K562 (cell line): ENCODE measurements around the gene SHB. TPM values are rescaled to one million over a fixed set of nuclear protein-coding genes. Genes with fewer than 3 reads are reported as not detected.
A peak's percentile ranks its signal among the peaks of the same experiment; 100 is the strongest.

ENCODE experiments used
- BCOR ChIP-seq: fragments of 450-650 bp; IDR thresholded peaks from 2 replicates; pipeline ENCODE4 v1.6.1; 2016
- CBX3 ChIP-seq, 2 experiments: IDR thresholded peaks; 1 replicate in 1 of 2; 2 replicates in 1 of 2; pipeline ENCODE4 v1.6.1; 2012; ENCODE audit warnings: inconsistent platforms in 2 of 2, low read length in 2 of 2, borderline replicate concordance in 1 of 2, control low read depth in 1 of 2
- ELF2 ChIP-seq: fragments of 250-450 bp; sonication (Bioruptor Pico); IDR thresholded peaks from 2 replicates; pipeline ENCODE4 v1.5.0; 2021; ENCODE audit warnings: mild to moderate bottlenecking
- FOSL1 ChIP-seq: fragments of 200-800 bp; sonication (Bioruptor generic); conservative IDR thresholded peaks from 2 replicates; pipeline ENCODE4 v1.6.1; 2016; ENCODE audit warnings: missing genetic modification characterization, missing compliant biosample characterization
- FOXK2 ChIP-seq, 2 experiments: fragments of 450-650 bp; IDR thresholded peaks in 1 of 2; conservative IDR thresholded peaks in 1 of 2; 2 replicates each; pipeline ENCODE4 v1.6.1; 2016; ENCODE audit warnings: low read depth in 2 of 2, mild to moderate bottlenecking in 1 of 2
- MTA2 ChIP-seq: fragments of 450-650 bp; IDR thresholded peaks from 2 replicates; pipeline ENCODE4 v1.6.1; 2016; ENCODE audit warnings: low read depth
- TBL1XR1 ChIP-seq, 2 experiments: IDR thresholded peaks; 2 replicates each; pipeline ENCODE4 v1.6.1; 2012; ENCODE audit warnings: improper control_type of control experiment in 2 of 2, low read length in 2 of 2, mild to moderate bottlenecking in 1 of 2
- ZEB2 ChIP-seq: fragments of 450-650 bp; IDR thresholded peaks from 2 replicates; pipeline ENCODE4 v1.6.1; 2016
- ZFX ChIP-seq: sonication (generic); formaldehyde crosslinking; IDR thresholded peaks from 2 replicates; pipeline ENCODE4 v1.8.0; 2022; ENCODE audit warnings: mild to moderate bottlenecking, missing genetic modification reagents, moderate library complexity
- ZNF830 ChIP-seq: fragments of 250-450 bp; sonication (Bioruptor Pico); IDR thresholded peaks from 2 replicates; pipeline ENCODE4 v1.5.0; 2021; ENCODE audit warnings: mild to moderate bottlenecking
- polyA plus RNA-seq, 8 experiments: library from polyadenylated mRNA; depleted of rRNA in 4 of 8; stranded (reverse) in 5 of 8; unstranded in 3 of 8; fragments of >200 nt; fragmentation: Nextera tagmentation in 2 of 8; fragmentation: Illumina TruSeq in 1 of 8; extraction: Ambion mirVana in 2 of 8; extraction: Trizol in 1 of 8; gene quantifications; 2 replicates each; pipeline versions ENCODE4 v1.2.1 to v1.2.3, GENCODE V29; 2011 to 2014; ENCODE audit warnings: inconsistent platforms in 1 of 8, missing spikeins in 1 of 8
- total RNA-seq, 7 experiments: library from RNA; depleted of rRNA in 6 of 7; stranded (reverse); fragments of >200 nt in 6 of 7; fragmentation: Illumina TruSeq in 2 of 7; extraction: Trizol in 2 of 7; gene quantifications; 2 replicates each; pipeline versions ENCODE4 v1.2.1 to v1.2.3, GENCODE V29; 2011 to 2021; ENCODE audit warnings: low replicate concordance in 1 of 7
- TF ChIP-seq, protein P1 (sequence below): fragments of 200-800 bp; sonication (Bioruptor generic); IDR thresholded peaks from 2 replicates; pipeline ENCODE4 v1.6.1; 2016; ENCODE audit warnings: missing genetic modification characterization, missing compliant biosample characterization
- TF ChIP-seq, protein P2 (sequence below): fragments of 450-650 bp; IDR thresholded peaks from 2 replicates; pipeline ENCODE4 v1.6.1; 2014; ENCODE audit warnings: low read depth, mild to moderate bottlenecking, moderate library complexity, borderline replicate concordance
- TF ChIP-seq, protein P3 (sequence below): sonication (generic); formaldehyde crosslinking; IDR thresholded peaks from 2 replicates; pipeline ENCODE4 v1.8.0; 2022; ENCODE audit warnings: mild to moderate bottlenecking, missing genetic modification reagents
- TF ChIP-seq, protein P4 (sequence below), 3 experiments: fragments of 200-800 bp in 1 of 3; fragments of 250-450 bp in 1 of 3; fragments of 450-650 bp in 1 of 3; sonication (Bioruptor Pico) in 1 of 3; sonication (Bioruptor generic) in 1 of 3; formaldehyde crosslinking in 1 of 3; IDR thresholded peaks; 2 replicates each; pipeline versions ENCODE4 v1.6.1 to v1.8.0; 2016 to 2022; ENCODE audit warnings: mild to moderate bottlenecking in 2 of 3, missing genetic modification characterization in 2 of 3, missing compliant biosample characterization in 1 of 3, moderate library complexity in 1 of 3

Gene SHB
- total and polyA plus RNA-seq, 9 of the 15 experiments (the other 6 are each of a cell fraction or from before 2014, with no cell fraction given), result 0.78 to 16.0 (median 5.3) TPM

DNA sequence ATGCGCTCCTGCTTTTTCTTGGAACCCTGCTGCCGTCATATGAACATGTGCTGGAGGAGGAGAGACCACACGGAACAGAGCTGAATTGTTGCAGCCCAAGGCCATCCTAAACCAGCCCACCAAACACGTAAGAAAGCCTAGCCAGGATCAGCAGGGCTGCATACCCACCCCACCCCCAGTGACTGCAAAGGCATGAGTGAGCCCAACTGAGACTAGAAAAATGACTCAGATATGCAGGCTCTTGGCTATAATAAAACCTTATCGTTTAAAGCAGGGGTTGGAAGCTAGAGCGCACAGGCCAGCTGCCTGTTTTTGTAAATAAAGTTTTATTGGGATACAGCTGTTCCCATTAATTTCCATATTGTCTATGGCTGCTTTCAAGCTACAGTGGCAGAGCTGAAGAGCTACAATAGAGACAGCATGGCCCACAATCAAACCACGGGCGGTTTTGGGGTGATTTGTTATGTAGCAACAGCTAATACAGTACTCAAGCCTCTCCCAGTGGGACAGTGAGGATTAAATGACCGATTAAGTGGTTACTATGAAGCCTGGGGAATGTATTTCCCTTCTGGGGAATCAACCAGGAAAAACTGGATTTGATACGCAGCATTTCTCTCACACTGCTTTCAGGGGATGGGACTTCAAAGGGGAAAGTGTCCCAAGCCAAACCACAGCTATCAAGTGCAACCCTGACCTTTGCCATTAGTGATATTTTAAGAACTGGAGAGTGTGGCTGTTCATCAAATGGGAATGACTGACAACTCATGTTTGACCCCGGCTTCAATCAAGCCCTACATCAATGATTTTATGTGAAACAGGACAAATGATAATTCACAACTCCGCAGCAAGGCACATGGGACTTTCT lies 6.3 kb downstream of the SHB start (continued):
- TF ChIP-seq, protein P1, sequence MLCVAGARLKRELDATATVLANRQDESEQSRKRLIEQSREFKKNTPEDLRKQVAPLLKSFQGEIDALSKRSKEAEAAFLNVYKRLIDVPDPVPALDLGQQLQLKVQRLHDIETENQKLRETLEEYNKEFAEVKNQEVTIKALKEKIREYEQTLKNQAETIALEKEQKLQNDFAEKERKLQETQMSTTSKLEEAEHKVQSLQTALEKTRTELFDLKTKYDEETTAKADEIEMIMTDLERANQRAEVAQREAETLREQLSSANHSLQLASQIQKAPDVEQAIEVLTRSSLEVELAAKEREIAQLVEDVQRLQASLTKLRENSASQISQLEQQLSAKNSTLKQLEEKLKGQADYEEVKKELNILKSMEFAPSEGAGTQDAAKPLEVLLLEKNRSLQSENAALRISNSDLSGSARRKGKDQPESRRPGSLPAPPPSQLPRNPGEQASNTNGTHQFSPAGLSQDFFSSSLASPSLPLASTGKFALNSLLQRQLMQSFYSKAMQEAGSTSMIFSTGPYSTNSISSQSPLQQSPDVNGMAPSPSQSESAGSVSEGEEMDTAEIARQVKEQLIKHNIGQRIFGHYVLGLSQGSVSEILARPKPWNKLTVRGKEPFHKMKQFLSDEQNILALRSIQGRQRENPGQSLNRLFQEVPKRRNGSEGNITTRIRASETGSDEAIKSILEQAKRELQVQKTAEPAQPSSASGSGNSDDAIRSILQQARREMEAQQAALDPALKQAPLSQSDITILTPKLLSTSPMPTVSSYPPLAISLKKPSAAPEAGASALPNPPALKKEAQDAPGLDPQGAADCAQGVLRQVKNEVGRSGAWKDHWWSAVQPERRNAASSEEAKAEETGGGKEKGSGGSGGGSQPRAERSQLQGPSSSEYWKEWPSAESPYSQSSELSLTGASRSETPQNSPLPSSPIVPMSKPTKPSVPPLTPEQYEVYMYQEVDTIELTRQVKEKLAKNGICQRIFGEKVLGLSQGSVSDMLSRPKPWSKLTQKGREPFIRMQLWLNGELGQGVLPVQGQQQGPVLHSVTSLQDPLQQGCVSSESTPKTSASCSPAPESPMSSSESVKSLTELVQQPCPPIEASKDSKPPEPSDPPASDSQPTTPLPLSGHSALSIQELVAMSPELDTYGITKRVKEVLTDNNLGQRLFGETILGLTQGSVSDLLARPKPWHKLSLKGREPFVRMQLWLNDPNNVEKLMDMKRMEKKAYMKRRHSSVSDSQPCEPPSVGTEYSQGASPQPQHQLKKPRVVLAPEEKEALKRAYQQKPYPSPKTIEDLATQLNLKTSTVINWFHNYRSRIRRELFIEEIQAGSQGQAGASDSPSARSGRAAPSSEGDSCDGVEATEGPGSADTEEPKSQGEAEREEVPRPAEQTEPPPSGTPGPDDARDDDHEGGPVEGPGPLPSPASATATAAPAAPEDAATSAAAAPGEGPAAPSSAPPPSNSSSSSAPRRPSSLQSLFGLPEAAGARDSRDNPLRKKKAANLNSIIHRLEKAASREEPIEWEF (CRISPR knock-in tag), result peak; percentile 57; the same call in 1 of the 2 replicates
- TF ChIP-seq ZEB2 (no peak), ZNF830 (CRISPR knock-in tag) (no peak), CBX3 (IDR thresholded peaks at IDR 0.05; ENCODE audit: borderline replicate concordance in 1 of 2, low read length in 2 of 2) (no peak), ELF2 (CRISPR knock-in tag) (no peak), TBL1XR1 (IDR thresholded peaks at IDR 0.05; ENCODE audit: low read length in 2 of 2) (0 out of 4 replicates have a peak, but pooled peaks of 1 of the 2 experiments have one; percentile 54), FOSL1 (tag) (peak; percentile 89), FOXK2 (conservative IDR thresholded peaks at IDR 0.05 in 1 of 2, IDR thresholded peaks at IDR 0.05 in 1 of 2; ENCODE audit: low read depth in 2 of 2) (peak in 1 of 2 experiments; percentile 41; a peak in 1 of 4 replicates), BCOR (0 out of 2 replicates have a peak, but pooled peaks have one; percentile 6), ZFX (CRISPR knock-in tag) (peak; percentile 24; the same call in 1 of the 2 replicates), MTA2 (peak; percentile 56)
- TF ChIP-seq, protein P2, sequence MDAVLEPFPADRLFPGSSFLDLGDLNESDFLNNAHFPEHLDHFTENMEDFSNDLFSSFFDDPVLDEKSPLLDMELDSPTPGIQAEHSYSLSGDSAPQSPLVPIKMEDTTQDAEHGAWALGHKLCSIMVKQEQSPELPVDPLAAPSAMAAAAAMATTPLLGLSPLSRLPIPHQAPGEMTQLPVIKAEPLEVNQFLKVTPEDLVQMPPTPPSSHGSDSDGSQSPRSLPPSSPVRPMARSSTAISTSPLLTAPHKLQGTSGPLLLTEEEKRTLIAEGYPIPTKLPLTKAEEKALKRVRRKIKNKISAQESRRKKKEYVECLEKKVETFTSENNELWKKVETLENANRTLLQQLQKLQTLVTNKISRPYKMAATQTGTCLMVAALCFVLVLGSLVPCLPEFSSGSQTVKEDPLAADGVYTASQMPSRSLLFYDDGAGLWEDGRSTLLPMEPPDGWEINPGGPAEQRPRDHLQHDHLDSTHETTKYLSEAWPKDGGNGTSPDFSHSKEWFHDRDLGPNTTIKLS, result no peak
- TF ChIP-seq, protein P3, sequence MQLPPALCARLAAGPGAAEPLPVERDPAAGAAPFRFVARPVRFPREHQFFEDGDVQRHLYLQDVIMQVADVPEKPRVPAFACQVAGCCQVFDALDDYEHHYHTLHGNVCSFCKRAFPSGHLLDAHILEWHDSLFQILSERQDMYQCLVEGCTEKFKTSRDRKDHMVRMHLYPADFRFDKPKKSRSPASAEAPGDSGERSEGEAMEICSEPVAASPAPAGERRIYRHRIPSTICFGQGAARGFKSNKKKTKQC (CRISPR knock-in tag), result no peak
- TF ChIP-seq, protein P4, sequence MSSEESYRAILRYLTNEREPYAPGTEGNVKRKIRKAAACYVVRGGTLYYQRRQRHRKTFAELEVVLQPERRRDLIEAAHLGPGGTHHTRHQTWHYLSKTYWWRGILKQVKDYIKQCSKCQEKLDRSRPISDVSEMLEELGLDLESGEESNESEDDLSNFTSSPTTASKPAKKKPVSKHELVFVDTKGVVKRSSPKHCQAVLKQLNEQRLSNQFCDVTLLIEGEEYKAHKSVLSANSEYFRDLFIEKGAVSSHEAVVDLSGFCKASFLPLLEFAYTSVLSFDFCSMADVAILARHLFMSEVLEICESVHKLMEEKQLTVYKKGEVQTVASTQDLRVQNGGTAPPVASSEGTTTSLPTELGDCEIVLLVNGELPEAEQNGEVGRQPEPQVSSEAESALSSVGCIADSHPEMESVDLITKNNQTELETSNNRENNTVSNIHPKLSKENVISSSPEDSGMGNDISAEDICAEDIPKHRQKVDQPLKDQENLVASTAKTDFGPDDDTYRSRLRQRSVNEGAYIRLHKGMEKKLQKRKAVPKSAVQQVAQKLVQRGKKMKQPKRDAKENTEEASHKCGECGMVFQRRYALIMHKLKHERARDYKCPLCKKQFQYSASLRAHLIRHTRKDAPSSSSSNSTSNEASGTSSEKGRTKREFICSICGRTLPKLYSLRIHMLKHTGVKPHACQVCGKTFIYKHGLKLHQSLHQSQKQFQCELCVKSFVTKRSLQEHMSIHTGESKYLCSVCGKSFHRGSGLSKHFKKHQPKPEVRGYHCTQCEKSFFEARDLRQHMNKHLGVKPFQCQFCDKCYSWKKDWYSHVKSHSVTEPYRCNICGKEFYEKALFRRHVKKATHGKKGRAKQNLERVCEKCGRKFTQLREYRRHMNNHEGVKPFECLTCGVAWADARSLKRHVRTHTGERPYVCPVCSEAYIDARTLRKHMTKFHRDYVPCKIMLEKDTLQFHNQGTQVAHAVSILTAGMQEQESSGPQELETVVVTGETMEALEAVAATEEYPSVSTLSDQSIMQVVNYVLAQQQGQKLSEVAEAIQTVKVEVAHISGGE (CRISPR knock-in tag; IDR thresholded peaks at IDR 0.05), result peak in 1 of 3 experiments; percentile 29; a peak in 1 of 6 replicates
